Measurements from ENCODE around the gene ADARB2. TPM values are rescaled to one million over a fixed set of nuclear protein-coding genes. Genes with fewer than 3 reads are reported as not detected.
"Not testable (repeated sequence)": the region's sequence is repeated elsewhere in the genome, so short reads cannot be mapped to it uniquely, and the experiment has no call there.

Gene ADARB2
- total RNA-seq, 4 donors from 2014 or later = 2.3 to 3.7 (median 2.6) TPM

DNA sequence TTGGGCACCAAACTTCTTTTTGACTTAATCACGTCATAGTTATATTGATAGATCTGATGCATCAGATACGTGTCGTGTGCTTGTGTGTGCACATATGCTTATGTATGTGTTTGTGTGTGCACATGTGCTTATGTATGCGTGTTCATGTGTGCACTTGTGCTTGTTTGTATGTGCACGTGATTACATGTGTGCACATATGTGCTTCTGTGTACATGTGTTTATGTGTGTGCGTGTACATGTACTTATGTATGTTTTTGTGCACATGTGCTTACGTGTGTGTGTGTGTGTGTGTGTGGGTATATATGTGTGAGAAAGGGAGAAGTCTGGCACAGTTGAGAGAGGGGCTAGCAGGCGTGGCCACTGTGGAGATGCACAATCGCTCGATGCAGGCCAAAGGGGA lies 507.8 kb downstream of the ADARB2 start:
- intact Hi-C loops (cut with DNase I) = no loop called here
- no peaks in the 10 kb centered on the region for H3K36me3 ChIP-seq
- no peak overlapping the region for H3K4me3 ChIP-seq
- 90% methylated on average over 10 of the region's 10 CpGs for WGBS
- peaks cover 0 to 8% (median 0%) of the 10 kb centered on the region in 4 donors for H3K27me3 ChIP-seq
- H3K9me3 ChIP-seq = no peaks in the 10 kb centered on the region
- DNase-seq (ENCODE audit: extremely low spot score) = no peak
- H3K27ac ChIP-seq (replicated peaks in 1 of 4) = no peak overlapping the region
- TF ChIP-seq POLR2A (IDR thresholded peaks at IDR 0.05; ENCODE audit: low read depth) (no peak), POLR2AphosphoS5 (IDR thresholded peaks at IDR 0.05) (no peak), EP300 (IDR thresholded peaks at IDR 0.05) (no peak)
- TF ChIP-seq, protein P1, sequence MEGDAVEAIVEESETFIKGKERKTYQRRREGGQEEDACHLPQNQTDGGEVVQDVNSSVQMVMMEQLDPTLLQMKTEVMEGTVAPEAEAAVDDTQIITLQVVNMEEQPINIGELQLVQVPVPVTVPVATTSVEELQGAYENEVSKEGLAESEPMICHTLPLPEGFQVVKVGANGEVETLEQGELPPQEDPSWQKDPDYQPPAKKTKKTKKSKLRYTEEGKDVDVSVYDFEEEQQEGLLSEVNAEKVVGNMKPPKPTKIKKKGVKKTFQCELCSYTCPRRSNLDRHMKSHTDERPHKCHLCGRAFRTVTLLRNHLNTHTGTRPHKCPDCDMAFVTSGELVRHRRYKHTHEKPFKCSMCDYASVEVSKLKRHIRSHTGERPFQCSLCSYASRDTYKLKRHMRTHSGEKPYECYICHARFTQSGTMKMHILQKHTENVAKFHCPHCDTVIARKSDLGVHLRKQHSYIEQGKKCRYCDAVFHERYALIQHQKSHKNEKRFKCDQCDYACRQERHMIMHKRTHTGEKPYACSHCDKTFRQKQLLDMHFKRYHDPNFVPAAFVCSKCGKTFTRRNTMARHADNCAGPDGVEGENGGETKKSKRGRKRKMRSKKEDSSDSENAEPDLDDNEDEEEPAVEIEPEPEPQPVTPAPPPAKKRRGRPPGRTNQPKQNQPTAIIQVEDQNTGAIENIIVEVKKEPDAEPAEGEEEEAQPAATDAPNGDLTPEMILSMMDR (IDR thresholded peaks at IDR 0.05) = no peak
- no peaks in the 10 kb centered on the region for H3K4me1 ChIP-seq

DNA sequence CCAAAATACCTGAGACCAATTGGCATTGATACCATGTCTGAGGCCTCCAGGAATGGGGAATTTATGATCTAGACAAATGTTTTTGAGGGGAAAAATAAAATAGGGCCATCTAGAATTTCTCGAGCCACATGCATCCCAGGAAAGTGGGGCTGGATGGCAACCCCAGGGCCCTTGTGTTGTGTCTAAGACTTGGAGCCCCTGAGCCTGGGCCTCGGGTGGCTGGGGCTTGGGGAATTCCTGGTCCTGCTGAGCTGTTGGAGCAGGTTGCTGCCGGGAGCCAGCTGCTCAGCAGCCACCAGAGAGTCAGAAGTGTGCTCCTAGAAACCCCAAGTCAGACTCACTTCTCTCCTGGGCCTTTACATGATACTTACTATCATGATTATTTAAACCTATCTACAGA lies 508.2 kb downstream of the ADARB2 start:
- no peaks in the 10 kb centered on the region for H3K36me3 ChIP-seq
- TF ChIP-seq POLR2AphosphoS5 (IDR thresholded peaks at IDR 0.05) (no peak), POLR2A (IDR thresholded peaks at IDR 0.05; ENCODE audit: low read depth) (no peak), EP300 (IDR thresholded peaks at IDR 0.05) (no peak)
- TF ChIP-seq, protein P1 (IDR thresholded peaks at IDR 0.05) = no peak
- no peaks in the 10 kb centered on the region for H3K9me3 ChIP-seq
- no peaks in the 10 kb centered on the region for H3K4me1 ChIP-seq
- H3K4me3 ChIP-seq = no peak overlapping the region
- intact Hi-C loops (cut with DNase I) = no loop called here
- 61% methylated on average over 3 of the region's 3 CpGs for WGBS
- no peak overlapping the region for H3K27ac ChIP-seq (replicated peaks in 1 of 4)
- no peak for DNase-seq (ENCODE audit: extremely low spot score)
- H3K27me3 ChIP-seq = peaks cover 0 to 8% (median 0%) of the 10 kb centered on the region in 4 donors

DNA sequence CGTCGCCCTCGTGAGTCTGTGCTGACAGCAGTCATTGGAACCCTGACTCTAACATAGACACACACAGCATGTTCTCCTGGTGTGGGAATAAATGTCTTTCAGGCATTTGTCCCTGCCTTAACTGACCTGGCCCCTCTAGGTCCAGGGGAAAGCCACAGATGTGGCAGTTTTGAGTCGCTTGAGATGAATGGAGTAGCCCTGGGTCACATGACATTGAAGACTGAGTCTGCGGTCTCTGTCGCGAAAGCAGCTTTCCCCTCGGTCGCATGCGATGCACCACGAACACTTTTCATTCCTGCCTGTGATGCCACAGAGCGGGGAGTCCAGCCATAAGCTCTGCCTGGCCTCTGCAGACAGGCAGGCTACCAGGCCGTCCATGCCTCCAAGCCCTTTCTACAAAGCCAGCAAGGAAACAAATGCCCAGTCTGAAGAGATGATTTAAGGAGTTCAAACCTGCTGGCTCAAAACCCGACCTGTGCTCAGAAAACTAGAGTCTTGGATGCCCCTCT lies 508.8 kb downstream of the ADARB2 start:
- WGBS = 87% methylated on average over 14 of the region's 14 CpGs
- H3K27me3 ChIP-seq = peaks cover 0 to 8% (median 0%) of the 10 kb centered on the region in 4 donors
- TF ChIP-seq, protein P1 (IDR thresholded peaks at IDR 0.05) = no peak
- no peak for TF ChIP-seq POLR2AphosphoS5 (IDR thresholded peaks at IDR 0.05)
- TF ChIP-seq POLR2A (IDR thresholded peaks at IDR 0.05; ENCODE audit: low read depth) = no peak
- TF ChIP-seq EP300 (IDR thresholded peaks at IDR 0.05) = no peak
- DNase-seq (ENCODE audit: extremely low spot score) = no peak
- intact Hi-C loops (cut with DNase I) = no loop called here
- H3K4me3 ChIP-seq = no peak overlapping the region
- H3K36me3 ChIP-seq = no peaks in the 10 kb centered on the region
- no peak overlapping the region for H3K27ac ChIP-seq (replicated peaks in 1 of 4)
- H3K9me3 ChIP-seq = no peaks in the 10 kb centered on the region
- no peaks in the 10 kb centered on the region for H3K4me1 ChIP-seq

DNA sequence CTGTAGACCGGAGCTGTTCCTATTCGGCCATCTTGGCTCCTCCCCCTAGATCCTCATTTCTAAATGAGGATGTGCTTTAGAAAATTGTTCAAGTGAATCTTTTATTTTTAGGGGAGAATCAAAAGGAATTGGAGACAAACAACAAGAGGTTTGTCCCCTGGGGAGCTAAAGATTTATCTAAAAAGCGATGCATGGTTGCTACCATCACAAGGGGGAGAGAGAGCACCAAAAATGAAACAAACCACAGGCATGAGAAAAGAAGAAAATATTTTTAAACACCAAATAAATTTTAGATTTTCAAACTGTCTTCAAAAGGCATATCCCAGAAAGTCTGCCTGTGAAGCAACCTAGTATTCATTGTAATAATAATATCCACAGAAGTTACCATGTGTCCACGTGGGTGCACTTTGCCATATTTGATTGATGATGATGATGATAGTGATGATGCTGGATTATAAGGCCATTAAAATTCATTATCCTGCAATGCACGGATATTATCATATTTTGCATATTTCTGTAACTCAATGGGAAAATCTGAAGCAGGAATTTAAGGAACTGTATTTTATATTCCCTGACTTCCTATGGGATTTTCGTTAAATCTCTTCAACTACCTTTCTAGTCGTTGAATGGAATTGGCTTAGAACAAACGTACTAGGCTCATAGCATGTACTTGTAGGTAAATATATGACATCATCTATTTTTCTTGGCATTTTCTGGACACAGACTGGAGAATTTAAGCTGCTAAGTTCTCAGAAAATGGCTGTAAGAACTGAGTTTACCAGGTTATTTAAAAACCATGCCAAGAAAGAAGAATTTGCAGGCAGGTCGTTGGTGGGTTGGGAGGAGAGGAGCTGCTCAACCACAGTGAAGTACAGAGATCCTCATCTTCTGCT lies 509.6 kb downstream of the ADARB2 start:
- Histone ChIP-seq H3K9me3 (no peaks in the 10 kb centered on the region), H3K36me3 (no peaks in the 10 kb centered on the region), H3K4me3 (no peak overlapping the region), H3K4me1 (no peaks in the 10 kb centered on the region), H3K27me3 (peaks cover 0 to 8% (median 0%) of the 10 kb centered on the region in 4 donors), H3K27ac (replicated peaks in 1 of 4) (no peak overlapping the region)
- 52% methylated on average over 9 of the region's 9 CpGs for WGBS
- intact Hi-C loops (cut with DNase I) = no loop called here
- TF ChIP-seq, protein P1 (IDR thresholded peaks at IDR 0.05) = peak in 1 of 3 experiments; percentile 2
- TF ChIP-seq EP300 (IDR thresholded peaks at IDR 0.05) = no peak
- no peak for DNase-seq (ENCODE audit: extremely low spot score)

DNA sequence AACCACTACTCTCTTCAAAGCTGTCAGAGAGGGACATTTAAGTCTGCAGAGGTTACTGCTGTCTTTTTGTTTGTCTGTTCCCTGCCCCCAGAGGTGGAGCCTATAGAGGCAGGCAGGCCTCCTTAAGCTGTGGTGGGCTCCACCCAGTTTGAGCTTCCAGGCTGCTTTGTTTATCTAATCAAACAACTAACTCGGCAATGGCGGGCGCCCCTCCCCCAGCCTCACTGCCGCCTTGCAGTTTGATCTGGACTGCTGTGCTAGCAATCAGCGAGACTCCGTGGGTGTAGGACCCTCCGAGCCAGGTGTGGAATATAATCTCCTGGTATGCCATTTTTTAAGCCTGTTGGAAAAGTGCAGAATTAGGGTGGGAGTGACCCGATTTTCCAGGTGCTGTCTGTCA lies 510.4 kb downstream of the ADARB2 start:
- not testable (repeated sequence) for H3K27ac ChIP-seq (replicated peaks in 1 of 4); DNase-seq (ENCODE audit: extremely low spot score)
- 60% methylated on average over 6 of the region's 8 CpGs for WGBS

DNA sequence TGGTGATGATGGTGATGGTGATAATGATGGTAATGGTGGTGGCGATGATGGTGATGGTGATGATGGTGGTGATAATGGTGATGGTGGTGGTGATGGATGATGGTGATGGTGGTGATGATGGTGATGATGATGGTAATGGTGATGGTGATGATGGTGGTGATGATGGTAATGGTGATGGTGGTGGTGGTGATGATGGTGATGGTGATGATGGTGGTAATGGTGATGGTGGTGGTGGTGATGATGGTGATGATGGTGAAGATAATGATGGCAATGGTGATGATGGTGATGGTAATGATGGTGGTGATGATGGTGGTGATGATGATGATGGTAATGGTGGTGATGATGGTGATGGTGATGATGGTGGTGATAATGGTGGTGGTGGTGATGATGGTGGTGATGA lies 517.5 kb downstream of the ADARB2 start:
- H3K27ac ChIP-seq (replicated peaks in 1 of 4); intact Hi-C loops (cut with DNase I); H3K9me3 ChIP-seq; DNase-seq (ENCODE audit: extremely low spot score); H3K4me3 ChIP-seq; H3K4me1 ChIP-seq; H3K27me3 ChIP-seq; H3K36me3 ChIP-seq: not testable (repeated sequence)
- WGBS = 0% methylated on average over 1 of the region's 1 CpG

More for the DNA sequence above, 510.4 kb downstream of the ADARB2 start:
- H3K27me3 ChIP-seq; H3K9me3 ChIP-seq; H3K4me3 ChIP-seq; intact Hi-C loops (cut with DNase I); H3K4me1 ChIP-seq; H3K36me3 ChIP-seq: not testable (repeated sequence)

Measured in esophagus muscularis mucosa (tissue), 4 donors.